Endometrial microvascular endothelial cells (primary cell): Measurements from ENCODE around the gene EPHA8. TPM values are rescaled to one million over a fixed set of nuclear protein-coding genes. Genes with fewer than 3 reads are reported as not detected.

Source experiments
- in situ Hi-C: cut with HindIII; loops from 2 replicates; pipeline ENCODE4 v1.10.0; 2017; ENCODE audit warnings: low sequenced_read_pairs, low pct_unique_long_range_greater_than_20kb; ENCODE audit errors: inconsistent ontology term
- total RNA-seq: library from RNA; depleted of rRNA; stranded (reverse); fragments of >200 nt; gene quantifications from one replicate; pipeline ENCODE4 v1.2.3, GENCODE V29; 2015; ENCODE audit errors: inconsistent ontology term

The EPHA8 gene
- total RNA-seq, 1 donor from 2014 or later: not detected

DNA sequence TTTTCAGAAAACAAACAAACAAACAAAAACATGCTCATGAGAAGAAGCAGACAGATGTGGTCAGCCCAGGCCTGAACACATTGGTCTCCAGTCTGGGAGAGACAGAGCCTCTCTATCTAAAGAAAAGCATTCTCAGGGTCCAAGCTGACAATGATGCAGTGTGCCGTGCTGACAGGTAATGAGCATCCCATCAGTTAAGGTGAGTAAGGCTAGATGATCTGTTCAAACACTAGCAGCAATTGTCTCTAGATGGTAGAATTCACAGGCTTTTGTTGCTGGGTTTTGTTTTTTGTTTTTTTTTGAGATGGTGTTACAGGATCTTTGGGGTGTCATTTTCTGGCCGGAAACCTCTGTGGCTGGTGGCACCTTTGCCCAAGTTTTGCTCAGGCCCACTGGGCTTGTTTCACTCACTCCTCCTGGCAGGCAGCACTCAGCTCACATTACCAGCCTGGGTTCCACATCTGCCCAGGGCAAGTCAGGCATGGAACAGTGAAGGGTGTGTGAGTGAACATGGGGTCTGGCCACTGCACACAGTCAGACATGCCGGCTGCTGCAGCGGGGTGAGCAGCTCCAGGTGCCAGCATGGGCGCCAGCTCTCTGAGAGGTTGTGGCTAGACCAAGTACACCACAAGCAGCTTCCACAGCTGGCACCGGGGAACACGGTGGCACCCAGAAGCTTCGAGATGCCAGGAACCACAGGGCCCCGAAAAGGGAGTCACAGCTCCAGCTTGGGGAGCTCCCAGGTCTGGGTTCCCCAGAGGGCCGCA, 70.6 kb downstream of the EPHA8 start:
- in situ Hi-C loops: no loop called here

DNA sequence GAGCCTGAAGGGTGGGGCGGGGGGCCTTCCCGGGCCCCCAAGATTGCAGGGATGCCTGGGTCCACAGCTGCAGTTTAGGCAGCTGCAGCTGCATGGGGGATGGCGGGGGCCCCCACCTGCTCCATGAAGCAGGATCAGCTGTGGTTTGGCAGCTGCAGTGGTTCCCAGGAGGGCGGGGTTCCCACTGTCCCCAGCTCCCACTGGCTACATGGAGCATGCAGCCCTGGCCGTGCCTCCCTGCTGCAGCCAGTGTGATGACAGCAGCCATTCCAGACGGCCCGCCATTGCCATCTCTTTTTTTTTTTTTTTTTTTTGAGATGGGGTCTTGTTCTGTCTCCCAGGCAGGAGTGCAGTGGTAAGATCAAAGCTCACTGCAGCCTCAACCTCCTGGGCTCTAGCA, 72.1 kb downstream of the EPHA8 start:
- in situ Hi-C loops: no loop called here

DNA sequence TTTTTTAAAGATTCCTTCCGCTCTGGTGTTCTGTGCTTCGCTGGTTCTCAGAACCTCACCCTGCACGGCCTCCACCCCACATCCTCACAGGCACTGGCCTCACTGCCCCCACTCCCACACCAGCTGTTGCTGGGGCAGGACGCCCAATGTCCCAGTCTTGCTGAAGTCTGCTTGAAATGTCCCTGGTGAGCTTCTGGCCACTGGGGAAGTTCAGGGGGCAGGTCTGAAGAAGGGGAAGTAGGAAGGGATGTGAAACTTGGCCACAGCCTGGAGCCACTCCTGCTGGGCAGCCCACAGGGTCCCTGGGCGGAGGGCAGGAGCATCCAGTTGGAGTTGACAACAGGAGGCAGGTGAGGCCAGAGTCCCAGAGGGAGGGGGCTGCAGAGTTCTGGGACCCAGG, 73.1 kb downstream of the EPHA8 start, which contains the start of gene C1QA:
TSS of gene C1QA (plus strand) at position 276 of the 400 bp plus-strand sequence. CDS start 989 bp downstream, outside the sequence.
- in situ Hi-C loops: no loop called here

DNA sequence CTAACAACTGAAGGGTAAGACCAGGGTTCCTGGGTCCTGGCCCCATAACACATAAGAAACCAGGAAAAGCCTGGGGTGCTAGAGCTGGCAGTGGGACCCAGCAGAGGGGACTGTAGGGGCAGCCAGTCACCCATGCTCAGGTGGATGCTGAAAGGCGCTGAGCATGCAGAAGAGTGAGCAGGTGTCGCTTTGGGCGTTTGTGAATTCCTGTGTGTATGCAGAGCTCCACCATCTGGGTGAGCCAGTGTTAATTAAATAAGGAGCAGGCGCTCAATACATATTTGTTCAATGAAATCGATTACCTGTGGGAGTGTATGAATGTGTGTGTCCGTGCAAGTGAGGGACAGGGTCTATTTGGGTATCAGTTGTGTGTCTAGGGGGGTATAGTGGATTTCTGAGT, 73.6 kb downstream of the EPHA8 start:
- in situ Hi-C loops: no loop called here

DNA sequence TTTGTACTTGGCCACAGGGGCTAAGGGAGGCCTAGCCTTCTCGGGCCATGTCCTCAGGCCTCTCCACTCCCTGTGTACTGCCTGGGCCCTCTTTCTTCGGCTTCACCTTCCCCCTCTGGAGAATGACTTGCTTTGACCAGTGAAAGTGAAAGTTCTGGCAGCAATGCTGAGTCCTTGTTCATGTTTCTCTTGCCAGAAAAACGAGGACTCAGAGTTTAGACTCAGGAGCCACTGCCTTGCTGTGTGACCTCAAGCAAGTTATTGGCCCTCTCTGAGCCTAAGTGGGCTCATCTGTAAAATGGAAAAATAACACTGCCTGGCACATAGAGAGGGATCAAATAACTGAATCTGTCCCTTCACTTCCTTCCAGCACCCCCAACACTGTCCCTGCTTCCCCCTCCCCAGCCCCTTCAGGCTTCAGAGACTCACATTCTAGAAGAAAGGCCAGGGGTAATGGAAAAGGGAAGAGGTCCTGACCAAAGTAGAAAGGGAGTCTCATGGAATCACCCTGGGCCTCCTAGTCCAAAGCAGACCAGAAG, 74.7 kb downstream of the EPHA8 start:
- in situ Hi-C loops: no loop called here

DNA sequence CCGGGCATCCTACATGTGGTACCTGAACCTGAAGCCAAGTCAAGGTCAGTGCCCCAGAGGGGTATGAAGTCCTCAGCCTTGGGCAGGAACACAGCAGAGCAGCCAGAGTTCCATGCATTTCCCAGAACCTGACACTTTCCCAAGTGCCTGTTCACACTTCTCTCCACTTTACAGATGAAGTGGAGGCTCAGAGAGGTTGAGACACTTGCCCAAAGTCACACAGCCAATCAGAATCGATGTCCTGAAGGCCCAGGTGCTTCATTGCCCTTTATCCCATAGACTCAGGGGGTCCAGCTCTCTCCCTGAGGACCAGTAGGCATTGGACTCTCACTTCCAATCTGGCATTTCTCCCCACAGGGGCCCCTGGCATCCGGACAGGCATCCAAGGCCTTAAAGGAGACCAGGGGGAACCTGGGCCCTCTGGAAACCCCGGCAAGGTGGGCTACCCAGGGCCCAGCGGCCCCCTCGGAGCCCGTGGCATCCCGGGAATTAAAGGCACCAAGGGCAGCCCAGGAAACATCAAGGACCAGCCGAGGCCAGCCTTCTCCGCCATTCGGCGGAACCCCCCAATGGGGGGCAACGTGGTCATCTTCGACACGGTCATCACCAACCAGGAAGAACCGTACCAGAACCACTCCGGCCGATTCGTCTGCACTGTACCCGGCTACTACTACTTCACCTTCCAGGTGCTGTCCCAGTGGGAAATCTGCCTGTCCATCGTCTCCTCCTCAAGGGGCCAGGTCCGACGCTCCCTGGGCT, 75.4 kb downstream of the EPHA8 start:
- in situ Hi-C loops: no loop called here

DNA sequence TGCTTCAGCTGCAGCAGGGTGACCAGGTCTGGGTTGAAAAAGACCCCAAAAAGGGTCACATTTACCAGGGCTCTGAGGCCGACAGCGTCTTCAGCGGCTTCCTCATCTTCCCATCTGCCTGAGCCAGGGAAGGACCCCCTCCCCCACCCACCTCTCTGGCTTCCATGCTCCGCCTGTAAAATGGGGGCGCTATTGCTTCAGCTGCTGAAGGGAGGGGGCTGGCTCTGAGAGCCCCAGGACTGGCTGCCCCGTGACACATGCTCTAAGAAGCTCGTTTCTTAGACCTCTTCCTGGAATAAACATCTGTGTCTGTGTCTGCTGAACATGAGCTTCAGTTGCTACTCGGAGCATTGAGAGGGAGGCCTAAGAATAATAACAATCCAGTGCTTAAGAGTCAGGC, 76.0 kb downstream of the EPHA8 start:
- in situ Hi-C loops: no loop called here

DNA sequence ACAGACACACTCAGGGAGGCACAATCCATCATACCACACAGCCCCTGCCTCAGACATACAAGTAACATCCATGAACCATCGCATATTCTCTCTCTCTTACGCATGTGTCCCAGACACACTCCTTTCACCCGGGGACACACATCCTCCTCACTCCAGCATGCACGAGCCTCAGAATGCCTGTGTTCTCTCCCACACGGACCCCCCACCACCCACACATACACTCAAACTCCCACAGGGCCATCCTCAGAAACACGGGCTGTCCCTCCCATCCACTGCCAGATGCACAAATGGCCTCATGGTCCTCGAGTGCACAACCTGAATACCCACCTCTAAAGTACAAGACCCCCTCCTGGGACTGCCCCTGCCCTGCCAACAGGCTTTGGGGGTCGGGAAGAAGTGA, 78.0 kb downstream of the EPHA8 start:
- in situ Hi-C loops: no loop called here

DNA sequence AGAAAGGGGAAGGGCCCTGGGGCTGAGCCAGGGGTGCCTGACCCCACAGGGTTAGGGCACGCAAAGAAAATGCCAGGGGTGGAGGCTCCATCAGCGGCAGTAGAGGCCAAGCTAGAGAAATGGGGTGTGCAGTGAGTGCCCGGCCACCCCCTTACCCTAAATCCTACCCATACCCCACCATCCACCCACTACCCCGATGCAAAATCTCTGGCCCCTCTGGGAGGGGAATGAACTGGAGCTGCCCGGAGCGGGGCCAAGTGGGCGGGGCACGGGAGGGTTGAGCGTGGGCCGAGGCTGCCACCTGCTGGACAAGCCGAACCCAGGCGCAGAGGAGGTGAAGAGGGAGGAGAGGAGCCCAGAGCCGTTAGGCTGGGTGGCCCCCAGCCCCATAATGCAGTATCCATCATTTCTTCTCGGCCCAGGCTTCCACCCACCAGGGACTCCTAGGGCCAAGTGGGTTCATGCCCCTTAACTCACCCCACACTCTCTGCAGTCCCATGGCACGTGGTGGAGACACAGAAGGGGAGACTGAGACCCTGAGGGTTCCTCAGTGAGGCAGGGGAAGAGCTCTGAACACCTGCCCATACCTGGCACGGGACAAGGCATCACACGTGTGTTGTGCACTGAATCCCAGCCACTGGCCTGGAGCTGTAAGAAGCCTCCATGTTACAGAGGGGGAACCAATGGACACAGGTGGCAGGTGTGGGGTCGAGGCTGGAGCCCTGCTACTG, 78.8 kb downstream of the EPHA8 start:
- in situ Hi-C loops: no loop called here

DNA sequence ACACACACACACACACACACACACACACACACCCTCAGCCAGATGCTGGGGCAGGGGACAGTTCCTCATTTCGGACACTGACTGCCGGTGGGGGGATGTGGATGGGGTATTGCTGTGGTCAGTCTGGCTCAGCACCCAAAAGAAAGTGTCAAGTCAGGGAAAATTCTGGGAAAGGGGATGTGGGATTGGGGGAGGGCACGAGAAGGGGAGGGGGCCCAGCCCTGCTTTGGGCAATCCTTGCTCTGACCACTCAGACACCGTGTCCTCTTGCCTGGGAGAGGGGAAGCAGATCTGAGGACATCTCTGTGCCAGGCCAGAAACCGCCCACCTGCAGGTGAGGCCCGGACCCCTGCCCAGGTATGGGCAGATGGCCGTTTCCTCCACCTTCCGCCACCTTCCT, 80.1 kb downstream of the EPHA8 start, which contains the start of gene C1QC:
TSS of gene C1QC (plus strand) at position 253 of the 400 bp plus-strand sequence. CDS start 391 bp downstream, outside the sequence.
- in situ Hi-C loops: no loop called here

DNA sequence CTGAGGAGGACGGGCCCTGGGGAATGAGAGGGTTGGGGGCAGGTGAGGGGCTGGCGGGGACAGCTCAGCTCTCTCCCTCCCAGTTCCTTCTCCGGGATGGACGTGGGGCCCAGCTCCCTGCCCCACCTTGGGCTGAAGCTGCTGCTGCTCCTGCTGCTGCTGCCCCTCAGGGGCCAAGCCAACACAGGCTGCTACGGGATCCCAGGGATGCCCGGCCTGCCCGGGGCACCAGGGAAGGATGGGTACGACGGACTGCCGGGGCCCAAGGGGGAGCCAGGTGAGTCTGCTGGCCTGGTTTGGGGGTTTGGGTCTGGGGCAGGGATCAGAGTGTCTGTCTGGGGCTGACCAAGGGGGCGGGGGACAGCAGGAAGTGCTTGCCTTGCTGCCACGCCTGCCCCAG, 80.6 kb downstream of the EPHA8 start:
- in situ Hi-C loops: no loop called here

DNA sequence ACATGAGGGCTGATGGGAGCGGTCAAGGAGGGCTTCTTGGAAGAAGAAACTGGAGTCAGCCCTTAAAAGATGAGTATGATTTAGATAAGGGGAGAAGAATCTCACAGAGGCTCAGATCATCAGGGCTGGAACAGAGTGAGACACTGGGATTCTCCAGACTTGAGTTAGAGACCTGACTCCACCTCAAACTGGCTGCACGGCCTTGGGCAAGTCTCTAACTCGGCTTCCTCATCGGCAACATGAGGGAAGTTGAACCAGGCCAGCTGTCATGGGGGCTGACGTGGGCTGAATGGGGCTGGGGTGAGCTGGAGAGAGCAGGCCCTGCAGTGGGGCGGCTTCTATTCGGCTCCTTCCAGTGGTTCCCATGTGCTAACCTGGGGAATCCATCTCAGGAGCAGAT, 82.6 kb downstream of the EPHA8 start:
- in situ Hi-C loops: no loop called here

DNA sequence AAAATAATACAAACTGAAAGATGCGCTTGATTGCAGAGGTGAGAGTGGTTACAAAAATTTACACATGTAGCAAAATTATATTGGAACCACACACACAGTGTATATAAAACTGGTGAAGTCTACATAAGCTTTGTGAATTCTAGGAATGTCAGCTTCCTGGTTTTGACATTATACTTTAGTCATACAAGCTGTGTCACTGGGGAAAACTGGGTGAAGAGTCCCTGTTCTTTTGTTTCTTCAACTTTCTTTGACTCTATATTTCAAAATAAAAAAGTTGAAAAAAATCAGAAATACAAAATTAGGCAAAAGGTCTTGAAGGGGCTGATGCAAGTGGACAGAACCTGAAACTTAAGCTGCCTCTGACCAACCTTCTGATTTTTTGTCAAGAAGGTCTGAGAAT, 83.1 kb downstream of the EPHA8 start:
- in situ Hi-C loops: no loop called here

DNA sequence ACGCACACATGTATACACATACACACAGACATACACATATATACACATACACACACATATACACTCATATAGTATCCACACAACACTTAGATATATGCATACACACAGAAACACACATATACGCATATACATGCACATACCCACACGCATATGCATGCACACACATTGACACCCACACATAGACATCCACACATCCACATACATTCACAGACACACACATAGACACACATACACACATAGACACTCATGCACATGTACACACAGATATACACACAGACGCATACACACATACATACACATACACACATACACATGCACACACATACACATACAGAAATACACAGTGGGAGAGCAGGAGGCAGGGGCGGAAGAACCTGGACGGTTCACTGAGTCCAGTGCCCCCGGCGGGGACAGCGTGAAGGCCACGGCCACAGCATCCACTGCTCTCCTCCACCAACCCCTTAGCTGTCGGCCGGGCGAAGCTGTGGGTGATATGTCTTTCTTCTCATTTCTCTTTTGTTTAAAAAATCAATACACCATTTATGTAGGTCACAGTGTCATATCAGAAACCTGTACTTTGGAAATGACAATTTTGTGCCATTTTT, 86.9 kb downstream of the EPHA8 start:
- in situ Hi-C loops: no loop called here

DNA sequence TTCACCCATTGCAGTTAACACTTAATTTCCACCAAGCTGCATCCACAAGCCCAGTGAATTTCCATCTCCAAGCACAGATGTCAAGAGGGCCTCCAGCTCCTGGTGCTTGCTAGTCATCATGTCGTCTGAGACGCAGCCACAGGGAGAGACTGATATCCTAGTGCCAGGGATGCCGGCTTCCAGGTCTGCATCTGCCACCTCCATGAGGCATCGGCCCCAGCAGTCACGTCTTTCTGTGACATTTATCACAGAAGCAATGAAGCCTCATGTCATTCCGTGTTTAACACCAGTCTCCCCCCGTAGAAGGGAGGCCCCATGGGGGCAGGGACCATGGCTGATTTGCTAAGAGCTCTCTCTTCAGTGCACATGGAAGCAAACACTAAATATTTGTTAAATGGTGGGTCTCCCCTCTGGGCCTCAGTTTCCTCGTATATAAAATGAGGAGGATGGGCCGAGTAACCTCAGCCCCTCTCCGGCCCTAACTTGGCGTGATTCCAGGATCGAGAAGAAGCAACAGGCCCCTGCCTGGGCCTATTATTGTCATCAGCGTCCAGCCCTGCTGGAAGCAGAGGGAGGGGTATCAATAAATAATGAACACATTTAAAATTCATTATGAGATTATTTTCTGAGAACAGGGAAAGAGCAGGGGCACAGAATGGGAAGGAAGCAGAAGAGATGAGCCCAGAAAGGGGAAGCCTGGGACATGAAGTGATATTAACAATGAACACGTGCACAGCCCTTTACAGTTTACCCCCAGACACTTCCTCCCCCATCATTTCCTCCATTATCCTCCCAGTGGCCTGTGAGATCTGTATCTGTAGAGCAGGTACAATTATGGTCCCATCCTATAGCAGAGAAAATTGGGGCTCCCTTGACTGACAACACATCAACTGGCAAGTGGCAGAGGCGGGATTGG, 88.9 kb downstream of the EPHA8 start:
- in situ Hi-C loops: no loop called here

DNA sequence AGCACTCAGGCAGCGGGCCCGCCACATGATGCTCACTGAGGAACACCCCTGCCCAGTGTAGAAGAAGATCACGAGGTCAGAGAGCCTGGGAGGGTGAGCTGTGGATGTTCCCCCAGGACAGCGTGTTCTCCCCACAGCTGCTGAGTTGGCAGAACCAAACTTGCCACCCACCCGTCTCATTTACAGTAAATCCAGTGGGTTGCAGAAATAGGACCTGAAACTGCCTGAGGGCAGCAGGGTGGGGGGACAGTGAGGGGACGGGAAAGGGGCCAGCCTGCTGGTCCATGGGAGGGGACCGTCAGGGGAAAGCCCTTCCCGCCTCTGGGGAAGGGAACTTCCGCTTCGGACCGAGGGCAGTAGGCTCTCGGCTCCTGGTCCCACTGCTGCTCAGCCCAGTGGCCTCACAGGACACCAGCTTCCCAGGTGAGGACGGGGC, 89.6 kb downstream of the EPHA8 start, which contains the start of gene C1QB:
TSS of gene C1QB (plus strand) at position 356 of the 436 bp plus-strand sequence. CDS start 6,227 bp downstream, outside the sequence.
- in situ Hi-C loops: no loop called here
